Mucosa of gallbladder (tissue), 1 donor: ENCODE results near the gene ZNF74. TPM values are rescaled to one million over a fixed set of nuclear protein-coding genes. Genes with fewer than 3 reads are reported as not detected.
A peak's percentile ranks its signal among the peaks of the same experiment; 100 is the strongest.
"Not testable (repeated sequence)": the region's sequence is repeated elsewhere in the genome, so short reads cannot be mapped to it uniquely, and the experiment has no call there.

Source experiments
- DNase-seq: peaks from one replicate; pipeline ENCODE4 v3.0.0-alpha.2; 2020; ENCODE audit warnings: low spot score
- total RNA-seq: library from RNA; stranded (reverse); gene quantifications from one replicate; pipeline ENCODE4 v1.2.1, GENCODE V29; 2021
- donor health status: DM: no; HTN: no; CAD: no.

Gene ZNF74
- total RNA-seq, 1 donor from 2014 or later: 14.1 TPM

- no peak for DNase-seq
Measured at GRCh38 chr22:20400606-20401375, 6.8 kb downstream of the ZNF74 start.

GRCh38 chr22:20401376-20402014 lies 7.5 kb downstream of the ZNF74 start:
- no peak for DNase-seq

- no peak for DNase-seq
Measured at GRCh38 chr22:20402960-20403778, 9.2 kb downstream of the ZNF74 start.

- DNase-seq: no peak
Measured at GRCh38 chr22:20403779-20404140, 9.8 kb downstream of the ZNF74 start.

- DNase-seq: no peak
Measured at GRCh38 chr22:20404881-20405280, 10.9 kb downstream of the ZNF74 start.

GRCh38 chr22:20405291-20405930 lies 11.5 kb downstream of the ZNF74 start:
- DNase-seq: no peak

- DNase-seq: no peak
Measured at GRCh38 chr22:20405931-20406685, 12.2 kb downstream of the ZNF74 start.

- DNase-seq: no peak
Measured at GRCh38 chr22:20406686-20407408, 12.9 kb downstream of the ZNF74 start.

- DNase-seq: no peak
Measured at GRCh38 chr22:20407829-20408228, 13.9 kb downstream of the ZNF74 start.

- no peak for DNase-seq
Measured at GRCh38 chr22:20408891-20409290, 14.9 kb downstream of the ZNF74 start.

GRCh38 chr22:20409385-20409784 lies 15.4 kb downstream of the ZNF74 start:
- DNase-seq: not testable (repeated sequence)

- DNase-seq: no peak
Measured at GRCh38 chr22:20412474-20413216, 18.7 kb downstream of the ZNF74 start.

GRCh38 chr22:20413217-20414058 lies 19.5 kb downstream of the ZNF74 start:
- no peak for DNase-seq

GRCh38 chr22:20414059-20414440 lies 20.1 kb downstream of the ZNF74 start:
- no peak for DNase-seq

- no peak for DNase-seq
Measured at GRCh38 chr22:20414450-20414849, 20.5 kb downstream of the ZNF74 start.

- DNase-seq: not testable (repeated sequence)
Measured at GRCh38 chr22:20415241-20415640, 21.3 kb downstream of the ZNF74 start.

GRCh38 chr22:20415699-20416098 lies 21.7 kb downstream of the ZNF74 start:
- DNase-seq: not testable (repeated sequence)

GRCh38 chr22:20418211-20418788 lies 24.3 kb downstream of the ZNF74 start:
- DNase-seq: peak; percentile 76

GRCh38 chr22:20419664-20419951 lies 25.7 kb downstream of the ZNF74 start:
- DNase-seq: no peak
